Bronchial epithelial cell (primary cell): Measurements from ENCODE around the gene CPXM2. TPM values are rescaled to one million over a fixed set of nuclear protein-coding genes. Genes with fewer than 3 reads are reported as not detected.

Source experiments
- DNase-seq: peaks from one replicate; pipeline ENCODE4 v3.0.0-alpha.2; 2010; ENCODE audit warnings: low read depth
- FAIRE-seq: peaks from 2 replicates; lab custom pipeline; 2011; peaks lifted over from hg19 to GRCh38; lab: Jason Lieb, UNC
- H3K27me3 ChIP-seq: 2 replicates; pipeline ENCODE4 v1.5.1; 2011; ENCODE audit warnings: low read length; ENCODE audit not compliant: control insufficient read depth, insufficient read depth
- H3K36me3 ChIP-seq: 2 replicates; pipeline ENCODE4 v1.5.1; 2011; ENCODE audit warnings: low read length; ENCODE audit not compliant: control insufficient read depth, insufficient read depth
- H3K4me3 ChIP-seq: 2 replicates; pipeline ENCODE4 v1.5.1; 2011; ENCODE audit warnings: mild to moderate bottlenecking, low read depth, low read length, control low read depth
- CTCF ChIP-seq: IDR thresholded peaks from 2 replicates; pipeline ENCODE4 v1.5.1; 2011; ENCODE audit warnings: mild to moderate bottlenecking, moderate library complexity, low read length, control low read depth, inconsistent platforms; ENCODE audit not compliant: insufficient read depth, severe bottlenecking
- total RNA-seq: library from RNA; depleted of rRNA; stranded (reverse); fragments of >200 nt; gene quantifications from 2 replicates; pipeline ENCODE4 v1.2.1, GENCODE V29; 2014

Gene CPXM2
- total RNA-seq, 1 donor from 2014 or later = 0.26 TPM

DNA sequence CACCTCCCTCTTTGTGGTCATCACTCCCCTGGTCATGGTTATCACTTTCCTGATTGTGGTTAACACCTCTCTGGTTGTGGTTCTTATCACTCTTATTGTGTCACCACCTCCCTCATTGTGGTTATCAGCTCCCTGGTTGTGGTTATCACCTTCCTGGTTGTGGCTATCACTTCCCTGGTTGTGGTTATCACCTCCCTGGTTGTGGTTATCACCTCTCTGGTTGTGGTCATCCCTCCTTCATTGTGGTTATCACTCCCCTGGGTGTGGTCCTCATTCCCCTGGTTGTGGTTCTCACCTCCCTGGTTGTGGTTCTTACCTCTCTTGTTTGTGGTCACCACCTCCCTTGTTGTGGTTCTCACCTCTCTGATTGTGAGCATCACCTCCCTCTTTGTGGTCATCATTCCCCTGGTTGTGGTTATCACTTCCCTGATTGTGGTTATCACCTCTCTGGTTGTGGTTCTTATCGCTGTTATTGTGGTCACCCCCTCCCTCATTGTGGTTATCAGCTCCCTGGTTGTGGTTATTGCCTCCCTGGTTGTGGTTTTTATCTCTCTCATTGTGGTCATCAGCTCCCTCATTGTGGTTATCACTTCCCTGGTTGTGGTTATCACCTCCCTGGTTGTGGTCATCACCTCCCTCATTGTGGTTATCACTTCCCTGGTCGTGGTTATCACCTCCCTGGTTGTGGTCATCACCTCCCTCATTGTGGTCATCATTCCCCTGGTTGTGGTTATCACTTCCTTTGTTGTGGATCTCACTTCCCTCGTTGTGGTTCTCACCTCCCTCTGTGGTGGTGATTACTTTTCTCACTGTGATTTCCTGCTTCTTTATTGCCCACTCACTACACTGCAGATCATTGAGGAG is 118.7 kb downstream of the CPXM2 start:
- DNase-seq (no peak), FAIRE-seq (peak; percentile 95)
- H3K4me3 ChIP-seq = no peak overlapping the region
- TF ChIP-seq CTCF = no peak
- H3K36me3 ChIP-seq = no peaks in the 10 kb centered on the region
- no peaks in the 10 kb centered on the region for H3K27me3 ChIP-seq

DNA sequence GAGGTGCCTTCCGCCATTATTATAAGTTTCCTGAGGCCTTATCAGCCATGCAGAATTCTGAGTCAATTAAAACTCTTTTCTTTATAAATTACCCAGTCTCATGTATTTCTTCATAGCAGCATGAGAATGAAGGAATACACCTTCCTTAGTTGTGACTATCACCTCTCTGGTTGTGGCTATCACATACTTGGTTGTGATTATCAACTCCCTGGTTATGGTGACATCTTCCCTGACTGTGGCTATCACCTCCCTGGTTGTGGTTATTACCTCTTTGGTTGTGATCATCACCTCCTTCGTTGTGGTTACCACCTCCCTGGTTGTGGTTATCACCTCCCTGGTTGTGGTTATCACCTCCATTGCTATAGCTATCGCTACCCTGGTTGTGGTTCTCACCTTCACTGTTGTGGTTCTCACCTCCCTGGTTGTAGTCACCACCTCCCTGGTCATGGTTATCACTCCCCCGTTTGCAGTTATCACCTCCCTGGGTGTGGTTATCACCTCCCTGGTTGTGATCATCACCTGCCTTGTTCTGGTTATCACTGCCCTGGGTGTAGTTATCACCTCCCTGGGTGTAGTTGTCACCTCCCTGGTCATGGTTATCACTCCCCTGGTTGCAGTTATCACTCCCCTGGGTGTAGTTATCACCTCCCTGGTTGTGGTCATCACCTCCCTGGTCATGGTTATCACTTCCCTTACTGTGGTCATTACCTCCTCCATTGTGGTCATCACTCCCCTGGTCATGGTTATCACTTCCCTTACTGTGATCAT is 119.5 kb downstream of the CPXM2 start:
- no peak for DNase-seq
- Histone ChIP-seq H3K36me3 (no peaks in the 10 kb centered on the region), H3K4me3 (no peak overlapping the region), H3K27me3 (no peaks in the 10 kb centered on the region)
- peak; percentile 97 for FAIRE-seq
- no peak for TF ChIP-seq CTCF

- no peaks in the 10 kb centered on the region for H3K27me3 ChIP-seq
- no peak for TF ChIP-seq CTCF
- DNase-seq = no peak
- no peaks in the 10 kb centered on the region for H3K36me3 ChIP-seq
- H3K4me3 ChIP-seq = no peak overlapping the region
- FAIRE-seq = peak; percentile 23
Observed at GRCh38 chr10:123769647-123770046, 122.0 kb downstream of the CPXM2 start.

GRCh38 chr10:123766761-123767160 is 124.8 kb downstream of the CPXM2 start:
- Histone ChIP-seq H3K36me3 (no peaks in the 10 kb centered on the region), H3K27me3 (no peaks in the 10 kb centered on the region), H3K4me3 (no peak overlapping the region)
- FAIRE-seq (no peak), DNase-seq (no peak)
- no peak for TF ChIP-seq CTCF

DNA sequence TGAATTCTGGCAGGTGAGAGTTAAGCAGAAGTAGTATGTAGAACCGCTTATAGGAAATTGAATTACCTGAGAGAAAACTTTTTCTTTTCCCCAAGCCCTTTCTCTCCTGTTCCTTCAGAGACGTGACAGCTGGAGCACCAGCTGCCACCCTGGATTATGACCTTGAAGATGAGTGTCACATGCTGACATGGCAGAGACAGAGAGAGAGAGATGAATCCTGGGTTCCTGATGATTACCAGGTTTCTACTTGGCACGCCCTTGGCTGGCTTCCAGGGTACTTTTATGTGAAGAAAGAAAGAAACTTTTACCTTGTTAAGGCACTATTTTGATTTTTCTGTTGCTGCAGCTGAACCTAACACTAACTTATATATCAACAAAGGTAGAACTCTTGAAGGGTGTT is 125.6 kb downstream of the CPXM2 start:
- no peak for TF ChIP-seq CTCF
- DNase-seq (no peak), FAIRE-seq (no peak)
- no peaks in the 10 kb centered on the region for H3K36me3 ChIP-seq
- no peak overlapping the region for H3K4me3 ChIP-seq
- no peaks in the 10 kb centered on the region for H3K27me3 ChIP-seq
